K562 (cell line): Measurements from ENCODE around the gene LAMTOR4. TPM values are rescaled to one million over a fixed set of nuclear protein-coding genes. Genes with fewer than 3 reads are reported as not detected.

ENCODE experiments used
- ATAC-seq: fragments of 200-7000 bp; cut with Tn5 transposase; 3 replicates; pipeline ENCODE4 v1.9.1; 2020; ENCODE audit warnings: moderate library complexity
- BruUV-seq: library from RNA; stranded (reverse); fragments of 400-500 nt; replicated peaks from 2 replicates; lab custom pipeline; 2021; lab: Mats Ljungman, UMichigan
- CTCF ChIA-PET: fragments of 300-600 bp; formaldehyde crosslinking; extraction: SDS; loops from one replicate; lab custom pipeline; 2021; ENCODE audit warnings: low intra/inter-chr PET ratio; lab: Yijun Ruan, JAX
- POLR2A ChIA-PET: fragments of 300-600, 350-650 bp; sonication (Branson Sonifier 250); formaldehyde crosslinking; extraction: SDS; loops from one replicate; lab custom pipeline; 2021; ENCODE audit warnings: antibody characterized with exemption, inconsistent platforms; lab: Yijun Ruan, JAX
- DNase-seq, 4 experiments: peaks; one replicate each; pipeline versions ENCODE4 v3.0.0 to v3.0.0-alpha.2; 2011 to 2018; ENCODE audit warnings: low spot score in 3 of 4, mixed read lengths in 3 of 4; ENCODE audit errors: extremely low read depth in 1 of 4
- FAIRE-seq: peaks from 2 replicates; lab custom pipeline; 2011; peaks lifted over from hg19 to GRCh38; lab: Jason Lieb, UNC
- H2AFZ ChIP-seq: 2 replicates; pipeline ENCODE4 v1.6.0; 2011; ENCODE audit warnings: low read depth, low read length, control low read depth, inconsistent platforms
- H3K27ac ChIP-seq: fragments of 200-600 bp; 3 replicates; pipeline ENCODE4 v1.8.0; 2011; ENCODE audit warnings: low read depth, mild to moderate bottlenecking, control low read depth, inconsistent platforms, low read length, moderate library complexity, mixed read lengths; ENCODE audit errors: extremely low read depth
- H3K27me3 ChIP-seq, 2 experiments: fragments of 300-600 bp in 1 of 2; 2 replicates in 1 of 2; 3 replicates in 1 of 2; pipeline versions ENCODE4 v1.6.0 to v1.8.0; 2011; ENCODE audit warnings: inconsistent platforms in 2 of 2, low read length in 2 of 2, mild to moderate bottlenecking in 1 of 2, mixed read lengths in 1 of 2, moderate library complexity in 1 of 2; ENCODE audit not compliant: control insufficient read depth in 2 of 2, insufficient read depth in 2 of 2
- H3K36me3 ChIP-seq: fragments of 300-600 bp; 3 replicates; pipeline ENCODE4 v1.8.0; 2011; ENCODE audit warnings: mild to moderate bottlenecking, low read length, inconsistent platforms; ENCODE audit not compliant: control insufficient read depth, insufficient read depth
- H3K4me1 ChIP-seq, 2 experiments: fragments of 200-600 bp in 1 of 2; replicated peaks in 1 of 2; 2 replicates in 1 of 2; 3 replicates in 1 of 2; pipeline versions ENCODE4 v1.5.1 to v1.8.0; 2011; ENCODE audit warnings: inconsistent platforms in 2 of 2, low read length in 2 of 2, mild to moderate bottlenecking in 1 of 2, mixed read lengths in 1 of 2, moderate library complexity in 1 of 2; ENCODE audit not compliant: control insufficient read depth in 2 of 2, insufficient read depth in 2 of 2
- H3K4me2 ChIP-seq: 2 replicates; pipeline ENCODE4 v1.6.1; 2011; ENCODE audit warnings: low read length, control low read depth, inconsistent platforms, mixed read lengths; ENCODE audit not compliant: insufficient read depth
- H3K4me3 ChIP-seq: fragments of 200-600 bp; sonication (generic), shearing (Covaris generic); 2 replicates; pipeline ENCODE4 v1.5.1; 2016; ENCODE audit warnings: control low read depth, inconsistent platforms
- H3K79me2 ChIP-seq: fragments of 200-600 bp; 3 replicates; pipeline ENCODE4 v1.8.0; 2011; ENCODE audit warnings: low read length, inconsistent platforms; ENCODE audit not compliant: control insufficient read depth, insufficient read depth
- H3K9ac ChIP-seq, 2 experiments: 2 replicates each; pipeline versions ENCODE4 v1.6.0 to v1.6.1; 2011; ENCODE audit warnings: low read depth in 2 of 2, low read length in 2 of 2, control low read depth in 1 of 2, inconsistent platforms in 1 of 2, mild to moderate bottlenecking in 1 of 2, mixed read lengths in 1 of 2; ENCODE audit not compliant: insufficient read depth in 1 of 2
- H3K9me1 ChIP-seq: one replicate; pipeline ENCODE4 v1.6.0; 2011; ENCODE audit warnings: inconsistent platforms, mild to moderate bottlenecking, low read length, moderate library complexity; ENCODE audit not compliant: control insufficient read depth, insufficient read depth
- H3K9me3 ChIP-seq: replicated peaks from 2 replicates; pipeline ENCODE4 v1.5.1; 2011; ENCODE audit warnings: low read depth, low read length, inconsistent platforms; ENCODE audit not compliant: control insufficient read depth, insufficient read depth
- H4K20me1 ChIP-seq: replicated peaks from 2 replicates; pipeline ENCODE4 v1.6.1; 2011; ENCODE audit warnings: low read length, inconsistent platforms, mixed read lengths; ENCODE audit not compliant: control insufficient read depth, insufficient read depth
- DMBX1 ChIP-seq: fragments of 250-450 bp; sonication (Bioruptor Pico); IDR thresholded peaks from 2 replicates; pipeline ENCODE4 v1.8.0; 2022; ENCODE audit warnings: inconsistent platforms, mild to moderate bottlenecking, moderate library complexity, borderline replicate concordance
- HDAC2 ChIP-seq: fragments of 450-650 bp; IDR thresholded peaks from 2 replicates; pipeline ENCODE4 v1.6.1; 2016; ENCODE audit warnings: mild to moderate bottlenecking
- HDAC3 ChIP-seq: fragments of 450-650 bp; IDR thresholded peaks from 2 replicates; pipeline ENCODE4 v1.6.1; 2018; ENCODE audit warnings: borderline replicate concordance, mild to moderate bottlenecking, moderate library complexity; ENCODE audit not compliant: partially characterized antibody
- MYNN ChIP-seq, 2 experiments: sonication (generic); formaldehyde crosslinking in 1 of 2; IDR thresholded peaks; 2 replicates each; pipeline versions ENCODE4 v1.5.0 to v1.6.1; 2016 to 2020; ENCODE audit warnings: antibody characterized with exemption in 1 of 2, missing genetic modification reagents in 1 of 2
- NCOR1 ChIP-seq: fragments of 450-650 bp; IDR thresholded peaks from 2 replicates; pipeline ENCODE4 v1.6.1; 2016; ENCODE audit warnings: mild to moderate bottlenecking, moderate library complexity
- NFE2 ChIP-seq: IDR thresholded peaks from 2 replicates; pipeline ENCODE4 v1.6.1; 2014; ENCODE audit warnings: antibody characterized with exemption, low read depth
- RB1 ChIP-seq: fragments of 450-650 bp; IDR thresholded peaks from 2 replicates; pipeline ENCODE4 v1.6.1; 2017; ENCODE audit warnings: low read depth, mild to moderate bottlenecking
- RFX1 ChIP-seq: fragments of 450-650 bp; IDR thresholded peaks from 2 replicates; pipeline ENCODE4 v1.6.1; 2016; ENCODE audit warnings: mild to moderate bottlenecking, moderate library complexity
- SPI1 ChIP-seq: IDR thresholded peaks from 2 replicates; pipeline ENCODE4 v1.6.1; 2011; ENCODE audit warnings: low read depth, low read length, control low read depth, borderline replicate concordance
- TAF7 ChIP-seq: fragments of 450-650 bp; IDR thresholded peaks from 2 replicates; pipeline ENCODE4 v1.6.1; 2016; ENCODE audit warnings: missing genetic modification characterization, missing compliant biosample characterization
- ZNF24 ChIP-seq: fragments of 450-650 bp; IDR thresholded peaks from 2 replicates; pipeline ENCODE4 v1.6.1; 2016
- ZNF316 ChIP-seq: fragments of 450-650 bp; IDR thresholded peaks from 2 replicates; pipeline ENCODE4 v1.6.1; 2016
- ZNF583 ChIP-seq: fragments of 250-450 bp; sonication (Bioruptor Pico); IDR thresholded peaks from 2 replicates; pipeline ENCODE4 v1.4.0; 2020
- ZNF584 ChIP-seq: fragments of 200-800 bp; sonication (Bioruptor generic); IDR thresholded peaks from 2 replicates; pipeline ENCODE4 v1.6.1; 2016; ENCODE audit warnings: low read depth, mild to moderate bottlenecking, missing genetic modification characterization, missing compliant biosample characterization
- ZNF766 ChIP-seq: fragments of 200-800 bp; sonication (Bioruptor generic); conservative IDR thresholded peaks from 2 replicates; pipeline ENCODE4 v1.6.1; 2016; ENCODE audit warnings: missing genetic modification characterization, missing compliant biosample characterization
- ZSCAN32 ChIP-seq: fragments of 450-650 bp; formaldehyde crosslinking; IDR thresholded peaks from 2 replicates; pipeline ENCODE4 v1.4.0; 2020; ENCODE audit warnings: mild to moderate bottlenecking, moderate library complexity
- WGBS: fragments of 100-300 bp; shearing (Covaris generic); methylation state at CpG from one replicate; pipeline ENCODE4 v1.1.6; 2016; ENCODE audit warnings: low coverage, mixed read lengths; ENCODE audit not compliant: insufficient coverage; ENCODE audit errors: missing lambda C conversion rate; 5-methylcytosine and 5-hydroxymethylcytosine counted together
- in situ Hi-C: fragments of 300-500 bp; cut with MboI; formaldehyde crosslinking; loops from 4 replicates; pipeline ENCODE4 v1.15.0; 2018; ENCODE audit warnings: inconsistent platforms, mixed read lengths
- intact Hi-C: fragments of 100-400 bp; cut with micrococcal nuclease; formaldehyde crosslinking; loops from 2 replicates; pipeline ENCODE4 v1.14.2; 2022
- polyA plus RNA-seq, 8 experiments: library from polyadenylated mRNA; depleted of rRNA in 4 of 8; stranded (reverse) in 5 of 8; unstranded in 3 of 8; fragments of >200 nt; fragmentation: Nextera tagmentation in 2 of 8; fragmentation: Illumina TruSeq in 1 of 8; extraction: Ambion mirVana in 2 of 8; extraction: Trizol in 1 of 8; gene quantifications; 2 replicates each; pipeline versions ENCODE4 v1.2.1 to v1.2.3, GENCODE V29; 2011 to 2014; ENCODE audit warnings: inconsistent platforms in 1 of 8, missing spikeins in 1 of 8
- total RNA-seq, 7 experiments: library from RNA; depleted of rRNA in 6 of 7; stranded (reverse); fragments of >200 nt in 6 of 7; fragmentation: Illumina TruSeq in 2 of 7; extraction: Trizol in 2 of 7; gene quantifications; 2 replicates each; pipeline versions ENCODE4 v1.2.1 to v1.2.3, GENCODE V29; 2011 to 2021; ENCODE audit warnings: low replicate concordance in 1 of 7
- TF ChIP-seq, protein P1 (sequence below): fragments of 250-450 bp; sonication (Bioruptor Pico); IDR thresholded peaks from 2 replicates; pipeline ENCODE4 v1.9.0; 2021; ENCODE audit warnings: mild to moderate bottlenecking, inconsistent platforms
- TF ChIP-seq, protein P2 (sequence below): fragments of 450-650 bp; formaldehyde crosslinking; conservative IDR thresholded peaks from 2 replicates; pipeline ENCODE4 v1.4.0; 2022; ENCODE audit warnings: mild to moderate bottlenecking, missing genetic modification characterization

Gene LAMTOR4
- total and polyA plus RNA-seq, 9 of the 15 experiments (the other 6 are each of a cell fraction or from before 2014, with no cell fraction given) = 79.6 to 314 (median 195) TPM

DNA sequence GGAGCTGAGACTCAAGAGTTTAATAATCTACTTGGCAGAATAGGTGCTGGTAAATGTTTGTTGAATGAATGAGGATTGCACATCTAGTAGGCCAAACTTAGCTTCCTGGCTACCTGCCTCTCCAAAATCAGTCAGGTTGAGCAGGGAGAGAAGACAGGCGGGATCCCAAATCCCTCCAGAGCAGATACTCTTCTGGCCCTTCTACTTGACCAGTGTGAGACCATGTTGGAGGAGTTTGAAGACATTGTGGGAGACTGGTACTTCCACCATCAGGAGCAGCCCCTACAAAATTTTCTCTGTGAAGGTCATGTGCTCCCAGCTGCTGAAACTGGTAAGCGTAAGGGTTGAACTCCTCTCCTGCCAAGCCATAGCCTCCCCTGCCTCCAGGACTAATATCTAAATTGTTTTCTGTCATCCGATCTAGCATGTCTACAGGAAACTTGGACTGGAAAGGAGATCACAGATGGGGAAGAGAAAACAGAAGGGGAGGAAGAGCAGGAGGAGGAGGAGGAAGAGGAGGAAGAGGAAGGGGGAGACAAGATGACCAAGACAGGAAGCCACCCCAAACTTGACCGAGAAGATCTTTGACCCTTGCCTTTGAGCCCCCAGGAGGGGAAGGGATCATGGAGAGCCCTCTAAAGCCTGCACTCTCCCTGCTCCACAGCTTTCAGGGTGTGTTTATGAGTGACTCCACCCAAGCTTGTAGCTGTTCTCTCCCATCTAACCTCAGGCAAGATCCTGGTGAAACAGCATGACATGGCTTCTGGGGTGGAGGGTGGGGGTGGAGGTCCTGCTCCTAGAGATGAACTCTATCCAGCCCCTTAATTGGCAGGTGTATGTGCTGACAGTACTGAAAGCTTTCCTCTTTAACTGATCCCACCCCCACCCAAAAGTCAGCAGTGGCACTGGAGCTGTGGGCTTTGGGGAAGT lies 24.2 kb upstream of the LAMTOR4 start:
- Histone ChIP-seq H4K20me1 (0 out of 2 replicates have a peak, but pooled peaks cover 3% of the 10 kb centered on the region), H3K79me2 (peaks cover 29% of the 10 kb centered on the region), H3K36me3 (no peaks in the 10 kb centered on the region), H3K4me3 (no peak overlapping the region; the same call in 1 of the 2 replicates), H2AFZ (no peak overlapping the region), H3K9me3 (no peaks in the 10 kb centered on the region), H3K4me2 (peak overlapping the region; percentile 74), H3K9ac (peak overlapping the region; percentile 61 to 69; a peak in 3 of 4 replicates), H3K27ac (peak overlapping the region; percentile 80), H3K4me1 (peaks cover 42 to 70% of the 10 kb centered on the region in 2 experiments), H3K27me3 (no peaks in the 10 kb centered on the region), H3K9me1 (no peaks in the 10 kb centered on the region)
- peak; percentile 48 to 80 (median 63) for DNase-seq
- peak; percentile 77 for FAIRE-seq
- in situ Hi-C loops = loop anchor here (5.0 kb wide), 2 partner anchors 132 to 207 kb away; partner anchors contain the start of gene TRIM4
- WGBS = 50% methylated on average over 4 of the region's 4 CpGs
- BruUV-seq = no TSS peak
- CTCF ChIA-PET = no interaction called here
- POLR2A ChIA-PET = interaction anchor here (0.6 to 5.7 kb wide), 23 partner anchors 9 to 877 kb away, joined by 3 to 45 read pairs (median 3); partner anchors contain the start of genes AP4M1, COPS6, MCM7 and MEPCE
- intact Hi-C loops = loop anchor here (5.0 kb wide), 2 partner anchors 77 to 147 kb away; partner anchors contain the start of genes AZGP1 and ZSCAN21
- ATAC-seq = peak; percentile 33
- TF ChIP-seq, protein P1, sequence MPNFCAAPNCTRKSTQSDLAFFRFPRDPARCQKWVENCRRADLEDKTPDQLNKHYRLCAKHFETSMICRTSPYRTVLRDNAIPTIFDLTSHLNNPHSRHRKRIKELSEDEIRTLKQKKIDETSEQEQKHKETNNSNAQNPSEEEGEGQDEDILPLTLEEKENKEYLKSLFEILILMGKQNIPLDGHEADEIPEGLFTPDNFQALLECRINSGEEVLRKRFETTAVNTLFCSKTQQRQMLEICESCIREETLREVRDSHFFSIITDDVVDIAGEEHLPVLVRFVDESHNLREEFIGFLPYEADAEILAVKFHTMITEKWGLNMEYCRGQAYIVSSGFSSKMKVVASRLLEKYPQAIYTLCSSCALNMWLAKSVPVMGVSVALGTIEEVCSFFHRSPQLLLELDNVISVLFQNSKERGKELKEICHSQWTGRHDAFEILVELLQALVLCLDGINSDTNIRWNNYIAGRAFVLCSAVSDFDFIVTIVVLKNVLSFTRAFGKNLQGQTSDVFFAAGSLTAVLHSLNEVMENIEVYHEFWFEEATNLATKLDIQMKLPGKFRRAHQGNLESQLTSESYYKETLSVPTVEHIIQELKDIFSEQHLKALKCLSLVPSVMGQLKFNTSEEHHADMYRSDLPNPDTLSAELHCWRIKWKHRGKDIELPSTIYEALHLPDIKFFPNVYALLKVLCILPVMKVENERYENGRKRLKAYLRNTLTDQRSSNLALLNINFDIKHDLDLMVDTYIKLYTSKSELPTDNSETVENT (CRISPR knock-in tag) = 0 out of 2 replicates have a peak, but pooled peaks have one; percentile 12
- TF ChIP-seq RB1 (no peak), ZNF24 (no peak), ZSCAN32 (no peak), MYNN (IDR thresholded peaks at IDR 0.05) (0 out of 2 replicates have a peak, but pooled peaks have one; percentile 45), MYNN (CRISPR knock-in tag; IDR thresholded peaks at IDR 0.05) (no peak), ZNF583 (0 out of 2 replicates have a peak, but pooled peaks have one; percentile 35), NFE2 (peak; percentile 55), NCOR1 (0 out of 2 replicates have a peak, but pooled peaks have one; percentile 15), HDAC3 (no peak), ZNF584 (CRISPR knock-in tag) (0 out of 2 replicates have a peak, but pooled peaks have one; percentile 22), ZNF316 (peak; percentile 49; the same call in 1 of the 2 replicates), SPI1 (peak; percentile 18; the same call in 1 of the 2 replicates), TAF7 (tag) (0 out of 2 replicates have a peak, but pooled peaks have one; percentile 25), DMBX1 (CRISPR knock-in tag) (peak; percentile 75; the same call in 1 of the 2 replicates), HDAC2 (peak; percentile 17; the same call in 1 of the 2 replicates), RFX1 (no peak), ZNF766 (CRISPR knock-in tag) (peak; percentile 18; the same call in 1 of the 2 replicates)
- TF ChIP-seq, protein P2, sequence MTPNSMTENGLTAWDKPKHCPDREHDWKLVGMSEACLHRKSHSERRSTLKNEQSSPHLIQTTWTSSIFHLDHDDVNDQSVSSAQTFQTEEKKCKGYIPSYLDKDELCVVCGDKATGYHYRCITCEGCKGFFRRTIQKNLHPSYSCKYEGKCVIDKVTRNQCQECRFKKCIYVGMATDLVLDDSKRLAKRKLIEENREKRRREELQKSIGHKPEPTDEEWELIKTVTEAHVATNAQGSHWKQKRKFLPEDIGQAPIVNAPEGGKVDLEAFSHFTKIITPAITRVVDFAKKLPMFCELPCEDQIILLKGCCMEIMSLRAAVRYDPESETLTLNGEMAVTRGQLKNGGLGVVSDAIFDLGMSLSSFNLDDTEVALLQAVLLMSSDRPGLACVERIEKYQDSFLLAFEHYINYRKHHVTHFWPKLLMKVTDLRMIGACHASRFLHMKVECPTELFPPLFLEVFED = 0 out of 2 replicates have a peak, but pooled peaks have one; percentile 71
